Measurements from ENCODE around the gene MED12L. TPM values are rescaled to one million over a fixed set of nuclear protein-coding genes. Genes with fewer than 3 reads are reported as not detected.

The MED12L gene
- total RNA-seq, 1 donor from 2014 or later = 1.4 TPM

GRCh38 chr3:151327571-151328198, 242.2 kb downstream of the MED12L start:
- no peaks in the 10 kb centered on the region for H3K9me3 Mint-ChIP-seq (ENCODE audit: unreplicated experiment)
- TF ChIP-seq, protein P1, sequence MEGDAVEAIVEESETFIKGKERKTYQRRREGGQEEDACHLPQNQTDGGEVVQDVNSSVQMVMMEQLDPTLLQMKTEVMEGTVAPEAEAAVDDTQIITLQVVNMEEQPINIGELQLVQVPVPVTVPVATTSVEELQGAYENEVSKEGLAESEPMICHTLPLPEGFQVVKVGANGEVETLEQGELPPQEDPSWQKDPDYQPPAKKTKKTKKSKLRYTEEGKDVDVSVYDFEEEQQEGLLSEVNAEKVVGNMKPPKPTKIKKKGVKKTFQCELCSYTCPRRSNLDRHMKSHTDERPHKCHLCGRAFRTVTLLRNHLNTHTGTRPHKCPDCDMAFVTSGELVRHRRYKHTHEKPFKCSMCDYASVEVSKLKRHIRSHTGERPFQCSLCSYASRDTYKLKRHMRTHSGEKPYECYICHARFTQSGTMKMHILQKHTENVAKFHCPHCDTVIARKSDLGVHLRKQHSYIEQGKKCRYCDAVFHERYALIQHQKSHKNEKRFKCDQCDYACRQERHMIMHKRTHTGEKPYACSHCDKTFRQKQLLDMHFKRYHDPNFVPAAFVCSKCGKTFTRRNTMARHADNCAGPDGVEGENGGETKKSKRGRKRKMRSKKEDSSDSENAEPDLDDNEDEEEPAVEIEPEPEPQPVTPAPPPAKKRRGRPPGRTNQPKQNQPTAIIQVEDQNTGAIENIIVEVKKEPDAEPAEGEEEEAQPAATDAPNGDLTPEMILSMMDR (IDR thresholded peaks at IDR 0.05) = peak; percentile 70
- H3K4me1 Mint-ChIP-seq (ENCODE audit: unreplicated experiment) = no peaks in the 10 kb centered on the region
- no peak overlapping the region for H3K27ac Mint-ChIP-seq (ENCODE audit: unreplicated experiment)
- H3K36me3 Mint-ChIP-seq (ENCODE audit: unreplicated experiment) = no peaks in the 10 kb centered on the region
- no peaks in the 10 kb centered on the region for H3K27me3 Mint-ChIP-seq (ENCODE audit: unreplicated experiment)
- no peak for DNase-seq (ENCODE audit: extremely low spot score, unreplicated experiment)
- no peak overlapping the region for H3K4me3 Mint-ChIP-seq (ENCODE audit: unreplicated experiment)

DNA sequence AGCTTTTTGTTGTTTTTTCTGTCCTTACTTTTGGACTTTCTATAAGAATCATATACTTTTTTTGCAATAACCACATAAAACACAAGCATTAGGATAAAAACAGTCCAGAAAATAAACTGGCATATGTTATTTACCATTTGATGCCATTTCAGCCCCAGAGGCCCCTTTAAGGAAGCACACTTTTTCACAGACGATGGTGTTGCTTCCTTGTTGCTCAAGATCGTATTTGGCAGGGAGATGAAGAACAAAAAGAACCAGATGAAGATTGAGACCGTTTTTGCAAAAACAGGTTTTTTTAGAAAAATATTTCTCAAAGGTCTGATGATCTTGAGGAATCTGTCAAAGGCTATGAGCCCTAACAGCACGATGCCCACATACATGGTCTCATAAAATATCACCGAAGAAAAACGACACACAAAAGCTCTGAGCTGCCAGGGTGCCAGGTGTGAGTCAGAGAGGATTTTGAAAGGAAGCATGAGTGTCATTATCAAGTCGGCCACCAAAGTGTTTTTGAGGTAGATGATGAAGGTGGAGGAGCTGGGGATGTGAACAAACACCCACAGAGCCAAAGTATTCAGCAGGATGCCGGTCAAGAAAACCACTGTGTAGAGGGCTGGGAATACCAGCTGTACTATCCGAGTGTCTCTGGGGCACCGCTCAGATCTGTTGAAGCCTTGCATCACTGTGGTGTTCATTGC, 243.0 kb downstream of the MED12L start:
- no peak overlapping the region for H3K4me3 Mint-ChIP-seq (ENCODE audit: unreplicated experiment)
- H3K4me1 Mint-ChIP-seq (ENCODE audit: unreplicated experiment) = no peaks in the 10 kb centered on the region
- TF ChIP-seq, protein P1 (IDR thresholded peaks at IDR 0.05) = no peak
- no peaks in the 10 kb centered on the region for H3K36me3 Mint-ChIP-seq (ENCODE audit: unreplicated experiment)
- H3K9me3 Mint-ChIP-seq (ENCODE audit: unreplicated experiment) = no peaks in the 10 kb centered on the region
- DNase-seq (ENCODE audit: extremely low spot score, unreplicated experiment) = no peak
- no peak overlapping the region for H3K27ac Mint-ChIP-seq (ENCODE audit: unreplicated experiment)
- H3K27me3 Mint-ChIP-seq (ENCODE audit: unreplicated experiment) = no peaks in the 10 kb centered on the region

GRCh38 chr3:151329363-151329762, 243.9 kb downstream of the MED12L start, which contains the start of gene P2RY13:
P2RY13 (minus strand) TSS chr3:151329549; CDS start chr3:151329528, 21 bp downstream.
- H3K4me3 Mint-ChIP-seq (ENCODE audit: unreplicated experiment) = no peak within 1 kb of the TSS
- H3K9me3 Mint-ChIP-seq (ENCODE audit: unreplicated experiment) = no peaks in the 10 kb centered on the region
- no peak within 1 kb of the TSS for H3K27ac Mint-ChIP-seq (ENCODE audit: unreplicated experiment)
- H3K36me3 Mint-ChIP-seq (ENCODE audit: unreplicated experiment) = no peaks in the 10 kb centered on the region
- H3K4me1 Mint-ChIP-seq (ENCODE audit: unreplicated experiment) = no peaks in the 10 kb centered on the region
- no peaks in the 10 kb centered on the region for H3K27me3 Mint-ChIP-seq (ENCODE audit: unreplicated experiment)
- TF ChIP-seq, protein P1 (IDR thresholded peaks at IDR 0.05) = no peak
- DNase-seq (ENCODE audit: extremely low spot score, unreplicated experiment) = no peak

- no peak overlapping the region for H3K27ac Mint-ChIP-seq (ENCODE audit: unreplicated experiment)
- H3K9me3 Mint-ChIP-seq (ENCODE audit: unreplicated experiment) = no peaks in the 10 kb centered on the region
- H3K36me3 Mint-ChIP-seq (ENCODE audit: unreplicated experiment) = no peaks in the 10 kb centered on the region
- H3K4me1 Mint-ChIP-seq (ENCODE audit: unreplicated experiment) = no peaks in the 10 kb centered on the region
- no peak overlapping the region for H3K4me3 Mint-ChIP-seq (ENCODE audit: unreplicated experiment)
- no peak for DNase-seq (ENCODE audit: extremely low spot score, unreplicated experiment)
- TF ChIP-seq, protein P1 (IDR thresholded peaks at IDR 0.05) = no peak
- H3K27me3 Mint-ChIP-seq (ENCODE audit: unreplicated experiment) = no peaks in the 10 kb centered on the region
Observed at GRCh38 chr3:151330379-151330778, 244.9 kb downstream of the MED12L start.

- no peak for DNase-seq (ENCODE audit: extremely low spot score, unreplicated experiment)
- Mint-ChIP-seq H3K27me3 (ENCODE audit: unreplicated experiment) (no peaks in the 10 kb centered on the region), H3K36me3 (ENCODE audit: unreplicated experiment) (no peaks in the 10 kb centered on the region), H3K4me1 (ENCODE audit: unreplicated experiment) (no peaks in the 10 kb centered on the region), H3K9me3 (ENCODE audit: unreplicated experiment) (no peaks in the 10 kb centered on the region), H3K27ac (ENCODE audit: unreplicated experiment) (no peak overlapping the region), H3K4me3 (ENCODE audit: unreplicated experiment) (no peak overlapping the region)
- TF ChIP-seq, protein P1 (IDR thresholded peaks at IDR 0.05) = no peak
Observed at GRCh38 chr3:151330899-151331298, 245.4 kb downstream of the MED12L start.
